HG03558 (cell line): ENCODE results near the gene PABPN1L.

Experiments
- ATAC-seq: cut with Tn5 transposase; IDR thresholded peaks from one replicate; pipeline ENCODE4 v1.9.1; 2021; ENCODE audit warnings: moderate number of reproducible peaks; ENCODE audit not compliant: unreplicated experiment; ENCODE audit errors: extremely low read depth

The PABPN1L gene

GRCh38 chr16:88854306-88855111 lies 12.0 kb downstream of the PABPN1L start:
- ATAC-seq = no peak

- no peak for ATAC-seq
Measured at GRCh38 chr16:88853325-88853941, 13.0 kb downstream of the PABPN1L start.

GRCh38 chr16:88851616-88852015 lies 14.8 kb downstream of the PABPN1L start:
- no peak for ATAC-seq

GRCh38 chr16:88850531-88851199 lies 15.8 kb downstream of the PABPN1L start:
- no peak for ATAC-seq

GRCh38 chr16:88848557-88848956 lies 17.9 kb downstream of the PABPN1L start:
- ATAC-seq = no peak

GRCh38 chr16:88847654-88848053 lies 18.8 kb downstream of the PABPN1L start:
- no peak for ATAC-seq

- ATAC-seq = no peak
Measured at GRCh38 chr16:88846088-88846487, 20.4 kb downstream of the PABPN1L start.

- ATAC-seq = no peak
Measured at GRCh38 chr16:88844419-88845036, 21.9 kb downstream of the PABPN1L start.

- ATAC-seq = no peak
Measured at GRCh38 chr16:88843256-88843655, 23.2 kb downstream of the PABPN1L start.

- ATAC-seq = no peak
Measured at GRCh38 chr16:88842806-88843205, 23.7 kb downstream of the PABPN1L start.

- ATAC-seq = no peak
Measured at GRCh38 chr16:88842308-88842756, 24.1 kb downstream of the PABPN1L start.

GRCh38 chr16:88841521-88842307 lies 24.7 kb downstream of the PABPN1L start:
- no peak for ATAC-seq

GRCh38 chr16:88840600-88841215 lies 25.8 kb downstream of the PABPN1L start:
- ATAC-seq = no peak

GRCh38 chr16:88839745-88840599 lies 26.5 kb downstream of the PABPN1L start:
- no peak for ATAC-seq

GRCh38 chr16:88839026-88839529 lies 27.4 kb downstream of the PABPN1L start:
- ATAC-seq = no peak

- no peak for ATAC-seq
Measured at GRCh38 chr16:88838566-88838965, 27.9 kb downstream of the PABPN1L start.

- ATAC-seq = no peak
Measured at GRCh38 chr16:88837806-88838205, 28.7 kb downstream of the PABPN1L start.

- no peak for ATAC-seq
Measured at GRCh38 chr16:88836791-88837190, 29.7 kb downstream of the PABPN1L start.
